Panc1 (cell line): ENCODE measurements around the gene TRAPPC2L. TPM values are rescaled to one million over a fixed set of nuclear protein-coding genes. Genes with fewer than 3 reads are reported as not detected.
"Not testable (repeated sequence)": the region's sequence is repeated elsewhere in the genome, so short reads cannot be mapped to it uniquely, and the experiment has no call there.

ENCODE experiments used
- ATAC-seq: fragments of 200-7000 bp; cut with Tn5 transposase; 2 replicates; pipeline ENCODE4 v1.9.1; 2020; ENCODE audit warnings: mild to moderate bottlenecking, moderate library complexity
- BruUV-seq: library from RNA; stranded (reverse); fragments of 400-500 nt; replicated peaks from 2 replicates; lab custom pipeline; 2021; lab: Mats Ljungman, UMichigan
- CTCF ChIA-PET: fragments of 300-600 bp; sonication (Branson Sonifier 250); formaldehyde crosslinking; loops from one replicate; lab custom pipeline; 2022; ENCODE audit warnings: antibody characterized with exemption; lab: Charles Lee
- POLR2A ChIA-PET: fragments of 300-600 bp; sonication (Branson Sonifier 250); formaldehyde crosslinking; loops from one replicate; lab custom pipeline; 2022; ENCODE audit warnings: antibody characterized with exemption; lab: Charles Lee
- DNase-seq: peaks from one replicate; pipeline ENCODE4 v3.0.0-alpha.2; 2010; ENCODE audit warnings: low read depth, low spot score
- H3K27ac ChIP-seq: 2 replicates; pipeline ENCODE4 v1.5.1; 2011; ENCODE audit warnings: mild to moderate bottlenecking, low read length, inconsistent platforms
- H3K27me3 ChIP-seq: fragments of 200-500 bp; sonication (Bioruptor generic); 2 replicates; pipeline ENCODE4 v1.6.0; 2014; ENCODE audit warnings: low read length, inconsistent platforms; ENCODE audit not compliant: control insufficient read depth, insufficient read depth
- H3K36me3 ChIP-seq: fragments of 200-500 bp; sonication (Bioruptor generic); 2 replicates; pipeline ENCODE4 v1.5.1; 2014; ENCODE audit warnings: inconsistent platforms, mild to moderate bottlenecking, low read length, moderate library complexity; ENCODE audit not compliant: control insufficient read depth, insufficient read depth
- H3K4me1 ChIP-seq: 2 replicates; pipeline ENCODE4 v1.5.1; 2011; ENCODE audit warnings: inconsistent platforms, mild to moderate bottlenecking, low read length, moderate library complexity; ENCODE audit not compliant: control insufficient read depth, insufficient read depth
- H3K4me3 ChIP-seq, 2 experiments: 2 replicates each; pipeline ENCODE4 v1.5.1; 2011 to 2012; ENCODE audit warnings: low read depth in 2 of 2, low read length in 2 of 2, mild to moderate bottlenecking in 2 of 2, inconsistent platforms in 1 of 2, moderate library complexity in 1 of 2
- H3K9me3 ChIP-seq: fragments of 200-500 bp; sonication (Bioruptor generic); 2 replicates; pipeline ENCODE4 v1.5.1; 2014; ENCODE audit warnings: low read depth, mild to moderate bottlenecking, inconsistent platforms, low read length, moderate library complexity; ENCODE audit not compliant: control insufficient read depth, insufficient read depth
- POLR2AphosphoS5 ChIP-seq: IDR thresholded peaks from 2 replicates; pipeline ENCODE4 v1.6.1; 2012; ENCODE audit warnings: mild to moderate bottlenecking, low read depth, low read length, moderate library complexity
- REST ChIP-seq, 2 experiments: IDR thresholded peaks; 2 replicates each; pipeline ENCODE4 v1.6.1; 2011 to 2012; ENCODE audit warnings: low read depth in 2 of 2, control low read depth in 1 of 2, low read length in 1 of 2, mild to moderate bottlenecking in 1 of 2, moderate library complexity in 1 of 2; ENCODE audit not compliant: insufficient read depth in 1 of 2
- SIN3A ChIP-seq: IDR thresholded peaks from 2 replicates; pipeline ENCODE4 v1.6.1; 2012; ENCODE audit warnings: low read depth, mild to moderate bottlenecking, low read length, moderate library complexity, borderline replicate concordance; ENCODE audit not compliant: insufficient read depth
- TCF7L2 ChIP-seq: IDR thresholded peaks from 2 replicates; pipeline ENCODE4 v1.6.1; 2011; ENCODE audit warnings: mild to moderate bottlenecking, low read depth, low read length, inconsistent platforms
- in situ Hi-C: cut with HindIII; loops from 2 replicates; pipeline ENCODE4 v1.10.0; 2016; ENCODE audit warnings: low sequenced_read_pairs, low pct_unique_long_range_greater_than_20kb
- intact Hi-C: fragments of 100-400 bp; cut with micrococcal nuclease; formaldehyde crosslinking; loops from one replicate; pipeline ENCODE4 v1.10.0; 2022; ENCODE audit not compliant: unreplicated experiment
- total RNA-seq: library from RNA; stranded (reverse); gene quantifications from one replicate; pipeline ENCODE4 v1.2.1, GENCODE V29; 2021; ENCODE audit not compliant: unreplicated experiment
- TF ChIP-seq, protein P1 (sequence below): fragments of 450-650 bp; IDR thresholded peaks from 2 replicates; pipeline ENCODE4 v1.5.1; 2017; ENCODE audit warnings: mild to moderate bottlenecking

Gene TRAPPC2L
- total RNA-seq, 1 experiment from 2014 or later, result 73.8 TPM

DNA sequence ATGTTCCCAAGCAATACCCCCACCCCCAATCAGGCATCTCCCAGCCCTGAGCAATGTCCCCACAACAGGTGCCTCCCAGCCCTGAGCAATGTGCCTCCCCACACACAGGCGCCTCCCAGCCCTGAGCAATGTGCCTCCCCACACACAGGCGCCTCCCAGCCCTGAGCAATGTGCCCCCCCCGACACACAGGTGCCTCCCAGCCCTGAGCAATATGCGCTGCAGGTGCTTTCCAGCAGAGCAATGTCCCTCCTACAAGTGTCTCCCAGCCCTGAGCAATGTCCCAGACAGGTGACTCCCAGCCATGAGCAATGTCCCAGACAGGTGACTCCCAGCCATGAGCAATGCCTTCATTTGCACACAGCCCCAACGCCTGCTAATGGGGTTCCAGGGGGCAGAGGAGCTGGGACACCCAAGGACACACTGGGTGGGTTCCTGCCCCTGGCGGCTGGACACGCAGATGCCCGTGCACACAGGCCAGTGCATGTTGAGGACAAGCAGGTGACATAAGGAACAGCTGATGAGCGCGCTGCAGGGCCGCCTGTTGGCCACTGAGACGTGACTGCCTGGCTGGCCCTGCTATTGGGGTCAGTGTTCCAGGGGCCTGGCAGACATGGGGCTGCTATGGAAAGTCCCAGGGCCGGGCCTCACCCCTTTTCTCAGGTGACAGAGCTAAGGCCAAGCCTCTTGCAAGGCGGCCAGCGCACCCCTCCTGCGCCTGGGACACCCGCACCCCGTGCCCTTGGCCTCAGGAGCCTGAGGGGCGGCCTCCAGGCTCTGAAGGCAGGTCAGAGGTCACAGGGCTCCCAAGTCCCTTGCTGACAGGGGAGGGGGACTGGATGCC, 36.4 kb downstream of the TRAPPC2L start:
- ChIA-PET POLR2A (no interaction called here), CTCF (no interaction called here)
- H3K27me3 ChIP-seq, result no peaks in the 10 kb centered on the region
- intact Hi-C loops, result no loop called here
- H3K36me3 ChIP-seq, result no peaks in the 10 kb centered on the region
- no peaks in the 10 kb centered on the region for H3K4me1 ChIP-seq
- H3K9me3 ChIP-seq, result no peaks in the 10 kb centered on the region
- TF ChIP-seq REST (IDR thresholded peaks at IDR 0.05; ENCODE audit: insufficient read depth in 1 of 2, low read depth in 2 of 2, low read length in 1 of 2), result no peak
- TF ChIP-seq, protein P1, sequence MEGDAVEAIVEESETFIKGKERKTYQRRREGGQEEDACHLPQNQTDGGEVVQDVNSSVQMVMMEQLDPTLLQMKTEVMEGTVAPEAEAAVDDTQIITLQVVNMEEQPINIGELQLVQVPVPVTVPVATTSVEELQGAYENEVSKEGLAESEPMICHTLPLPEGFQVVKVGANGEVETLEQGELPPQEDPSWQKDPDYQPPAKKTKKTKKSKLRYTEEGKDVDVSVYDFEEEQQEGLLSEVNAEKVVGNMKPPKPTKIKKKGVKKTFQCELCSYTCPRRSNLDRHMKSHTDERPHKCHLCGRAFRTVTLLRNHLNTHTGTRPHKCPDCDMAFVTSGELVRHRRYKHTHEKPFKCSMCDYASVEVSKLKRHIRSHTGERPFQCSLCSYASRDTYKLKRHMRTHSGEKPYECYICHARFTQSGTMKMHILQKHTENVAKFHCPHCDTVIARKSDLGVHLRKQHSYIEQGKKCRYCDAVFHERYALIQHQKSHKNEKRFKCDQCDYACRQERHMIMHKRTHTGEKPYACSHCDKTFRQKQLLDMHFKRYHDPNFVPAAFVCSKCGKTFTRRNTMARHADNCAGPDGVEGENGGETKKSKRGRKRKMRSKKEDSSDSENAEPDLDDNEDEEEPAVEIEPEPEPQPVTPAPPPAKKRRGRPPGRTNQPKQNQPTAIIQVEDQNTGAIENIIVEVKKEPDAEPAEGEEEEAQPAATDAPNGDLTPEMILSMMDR, result no peak
- TF ChIP-seq POLR2AphosphoS5, result no peak
- no peak for TF ChIP-seq SIN3A
- no peak for TF ChIP-seq TCF7L2
- H3K27ac ChIP-seq, result no peak overlapping the region
- H3K4me3 ChIP-seq, result no peak overlapping the region
- in situ Hi-C loops, result no loop called here
- ATAC-seq, result no peak
- BruUV-seq, result no TSS peak
- DNase-seq, result no peak

- intact Hi-C loops, BruUV-seq, H3K27me3 ChIP-seq, H3K4me1 ChIP-seq, CTCF ChIA-PET, DNase-seq, H3K36me3 ChIP-seq, H3K27ac ChIP-seq, POLR2A ChIA-PET, H3K9me3 ChIP-seq, ATAC-seq, H3K4me3 ChIP-seq, in situ Hi-C loops: not testable (repeated sequence)
Measured at GRCh38 chr16:88894266-88894665, 37.3 kb downstream of the TRAPPC2L start.

DNA sequence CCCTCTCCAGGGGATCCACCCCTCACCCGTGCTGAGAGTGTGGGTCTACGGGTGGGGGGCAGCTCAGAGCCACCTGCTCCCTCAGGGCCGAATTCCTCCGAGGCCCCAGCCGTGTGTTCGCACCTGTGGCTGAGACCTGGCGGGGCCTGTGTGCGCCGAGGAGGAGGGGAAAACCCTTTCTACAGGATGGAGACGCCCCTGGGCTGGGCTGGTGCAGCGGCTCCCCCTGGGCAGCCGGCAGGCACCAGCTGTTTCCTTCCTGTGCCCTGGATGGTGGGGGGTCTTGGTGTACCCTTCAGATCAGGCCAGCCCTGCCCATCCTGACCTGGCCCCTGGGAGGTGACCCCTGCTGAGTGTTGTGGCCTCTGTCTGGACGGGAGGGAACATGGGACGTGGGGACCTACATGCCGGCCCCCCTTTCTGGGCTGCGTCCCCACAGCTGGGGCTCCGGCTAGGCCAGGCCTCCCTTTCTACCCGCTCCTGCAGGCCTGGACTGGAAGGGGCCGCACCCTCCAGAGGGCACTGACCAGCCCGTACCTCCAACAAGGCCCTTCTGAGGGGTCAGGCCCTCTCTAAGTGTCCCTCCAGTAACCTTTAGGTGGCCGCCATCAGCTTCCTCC, 37.9 kb downstream of the TRAPPC2L start:
- no peak for TF ChIP-seq REST (IDR thresholded peaks at IDR 0.05; ENCODE audit: insufficient read depth in 1 of 2, low read depth in 2 of 2, low read length in 1 of 2)
- TF ChIP-seq, protein P1, result no peak
- TF ChIP-seq POLR2AphosphoS5, result no peak
- TF ChIP-seq TCF7L2, result no peak
- TF ChIP-seq SIN3A, result no peak
- in situ Hi-C loops (no loop called here), intact Hi-C loops (no loop called here)
- no peaks in the 10 kb centered on the region for H3K4me1 ChIP-seq
- ATAC-seq (no peak), DNase-seq (no peak)
- no peaks in the 10 kb centered on the region for H3K36me3 ChIP-seq
- H3K4me3 ChIP-seq, result no peak overlapping the region
- H3K9me3 ChIP-seq, result no peaks in the 10 kb centered on the region
- H3K27ac ChIP-seq, result no peak overlapping the region
- POLR2A ChIA-PET, result no interaction called here
- BruUV-seq, result no TSS peak
- CTCF ChIA-PET, result no interaction called here
- no peaks in the 10 kb centered on the region for H3K27me3 ChIP-seq
